Stimulated activated CD8-positive, alpha-beta memory T cell treated with anti-CD3 and anti-CD28 coated beads, Interleukin-12 subunit alpha, Interleukin-12 subunit beta, amount 100 ng/mL, for 24 hours (primary cell): ENCODE measurements around the gene SPNS1.
"Not testable (repeated sequence)": the region's sequence is repeated elsewhere in the genome, so short reads cannot be mapped to it uniquely, and the experiment has no call there.

Source experiments
- DNase-seq: peaks from one replicate; pipeline ENCODE4 v3.0.0-alpha.2; 2020; ENCODE audit errors: extremely low read depth

SPNS1 gene

DNA sequence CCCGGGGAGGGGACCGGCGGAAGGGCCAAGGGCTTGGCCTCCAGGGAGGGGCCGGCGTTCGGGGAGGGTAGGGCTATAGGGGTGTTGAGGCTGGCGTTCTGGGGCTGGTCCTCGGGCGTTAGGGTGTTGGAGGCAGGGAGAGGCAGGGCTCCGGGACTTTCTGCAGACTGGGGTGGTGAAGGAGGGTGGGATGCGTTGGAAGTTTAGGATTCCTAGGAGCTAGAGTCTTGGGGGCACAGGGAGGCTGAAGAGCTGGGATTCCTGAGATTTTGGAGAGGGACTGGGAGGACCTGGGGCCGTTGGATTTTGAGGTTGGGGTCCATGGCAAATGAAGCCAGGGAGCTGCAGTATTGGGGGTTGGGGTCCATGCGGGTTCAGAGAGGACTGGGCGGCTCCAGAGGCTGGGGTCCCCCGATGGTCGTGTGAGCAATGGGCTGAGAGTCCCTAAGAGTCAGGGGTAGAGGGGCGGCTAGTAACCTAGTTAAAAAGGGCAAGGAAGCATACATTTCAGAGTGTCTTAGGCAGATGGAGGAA lies 23.1 kb upstream of the SPNS1 start:
- no peak for DNase-seq

DNA sequence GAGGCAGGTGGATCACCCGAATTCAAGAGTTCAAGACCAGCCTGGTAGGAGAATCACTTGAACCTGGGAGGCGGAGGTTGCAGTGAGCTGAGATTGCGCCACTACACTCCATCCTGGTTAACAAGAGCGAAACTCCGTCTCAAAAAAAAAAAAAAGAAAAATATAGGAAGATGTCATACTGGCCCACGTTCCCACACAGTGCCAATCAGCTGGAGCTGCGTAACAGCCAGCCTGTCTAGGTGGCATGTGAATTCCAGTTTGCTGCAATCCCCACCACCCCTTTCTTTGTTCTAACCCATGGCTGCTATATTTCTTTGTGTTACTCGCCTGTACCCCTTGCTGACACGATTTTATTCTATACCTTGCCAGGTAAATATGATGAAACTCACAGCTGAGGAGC lies 16.4 kb upstream of the SPNS1 start:
- no peak for DNase-seq

DNA sequence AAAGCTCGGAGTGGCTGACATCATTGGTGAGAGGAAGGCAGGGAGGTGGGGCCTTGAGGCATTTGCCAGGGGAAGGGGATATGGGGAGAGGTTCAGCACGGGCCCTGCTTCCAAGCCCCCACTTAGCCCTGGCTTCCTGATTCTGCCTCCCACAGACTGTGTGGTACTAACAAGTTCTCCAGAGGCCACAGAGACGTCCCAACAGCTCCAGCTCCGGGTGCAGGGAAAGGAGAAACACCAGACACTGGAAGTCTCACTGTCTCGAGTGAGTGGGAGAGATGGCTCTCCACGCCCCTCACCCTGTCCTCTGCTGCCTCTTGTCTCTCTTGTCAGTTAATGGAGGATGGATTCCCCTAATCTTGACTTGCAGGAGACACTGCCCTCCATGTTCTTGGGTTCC lies 15.7 kb upstream of the SPNS1 start:
- no peak for DNase-seq

- DNase-seq, result no peak
Observed at GRCh38 chr16:28964072-28964471, 10.5 kb upstream of the SPNS1 start.

DNA sequence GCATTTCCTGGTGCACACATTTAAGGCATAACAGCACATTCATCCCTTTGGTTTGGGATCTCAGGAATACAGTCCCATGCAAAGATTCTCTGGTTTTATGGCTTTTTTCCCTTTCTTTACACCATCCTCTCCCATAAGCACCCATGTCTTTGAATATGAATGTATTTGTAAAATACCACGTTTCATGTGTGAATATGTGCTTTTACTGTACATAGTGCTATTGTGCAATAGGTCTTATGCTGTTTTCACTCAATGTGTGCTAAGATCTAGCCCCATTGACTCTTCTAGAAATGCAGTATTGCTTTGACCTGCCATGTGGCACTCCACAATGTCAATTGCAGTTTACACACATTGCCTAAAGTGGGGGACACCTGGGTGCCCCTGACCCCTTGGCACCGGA lies 10.1 kb upstream of the SPNS1 start:
- no peak for DNase-seq

- DNase-seq, result no peak
Observed at GRCh38 chr16:28967156-28967555, 7.4 kb upstream of the SPNS1 start.

DNA sequence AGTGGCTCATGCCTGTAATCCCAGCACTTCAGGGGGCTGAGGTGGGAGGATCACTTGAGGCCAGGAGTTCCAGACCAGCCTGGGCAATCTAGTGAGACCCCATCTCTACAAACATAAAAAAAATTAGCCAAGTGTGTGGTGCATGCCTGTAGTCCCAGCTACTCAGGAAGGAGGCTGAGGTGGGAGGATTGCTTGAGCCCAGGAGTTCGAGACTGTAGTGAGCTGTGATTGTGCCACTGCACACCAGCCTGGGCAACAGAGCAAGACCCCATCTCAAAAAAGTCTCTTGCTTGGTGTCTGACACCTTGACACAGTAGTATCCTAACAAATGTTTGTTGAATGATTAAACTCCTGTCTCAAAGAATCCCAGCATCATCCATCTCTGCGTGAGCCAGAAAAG lies 4.9 kb upstream of the SPNS1 start:
- not testable (repeated sequence) for DNase-seq

GRCh38 chr16:28974007-28974436 lies 556 bp upstream of the SPNS1 start:
- DNase-seq, result no peak

DNA sequence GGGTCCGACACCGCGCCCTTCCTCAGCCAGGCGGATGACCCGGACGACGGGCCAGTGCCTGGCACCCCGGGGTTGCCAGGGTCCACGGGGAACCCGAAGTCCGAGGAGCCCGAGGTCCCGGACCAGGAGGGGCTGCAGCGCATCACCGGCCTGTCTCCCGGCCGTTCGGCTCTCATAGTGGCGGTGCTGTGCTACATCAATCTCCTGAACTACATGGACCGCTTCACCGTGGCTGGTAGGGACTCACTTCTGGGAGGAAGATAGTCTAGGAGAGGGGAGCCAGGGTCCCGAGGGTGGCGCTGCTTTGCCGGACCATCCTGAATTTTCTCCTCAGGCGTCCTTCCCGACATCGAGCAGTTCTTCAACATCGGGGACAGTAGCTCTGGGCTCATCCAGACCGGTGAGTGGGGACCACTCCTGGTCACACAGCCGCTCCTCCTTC lies 601 bp downstream of the SPNS1 start:
- DNase-seq, result no peak

GRCh38 chr16:28977703-28978662 lies 3.4 kb downstream of the SPNS1 start:
- no peak for DNase-seq

DNA sequence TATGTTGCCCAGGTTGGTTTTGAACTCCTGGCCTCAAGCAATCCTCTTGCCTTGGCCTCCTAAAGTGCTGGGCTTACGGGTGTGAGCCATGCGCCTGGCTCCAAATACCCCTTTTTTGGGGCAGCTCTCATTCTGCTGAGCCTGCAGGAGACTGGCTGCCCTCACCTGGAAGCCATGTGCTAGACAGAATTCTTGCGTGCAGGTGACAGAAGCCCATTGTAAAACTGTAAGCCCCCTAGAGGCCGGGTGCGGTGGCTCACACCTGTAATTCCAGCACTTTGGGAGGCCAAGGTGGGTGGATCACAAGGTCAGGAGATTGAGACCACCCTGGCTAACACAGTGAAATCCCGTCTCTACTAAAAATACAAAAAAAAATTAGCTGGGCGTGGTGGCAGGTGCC lies 5.8 kb downstream of the SPNS1 start:
- DNase-seq, result not testable (repeated sequence)

- DNase-seq, result no peak
Observed at GRCh38 chr16:28980929-28981328, 6.4 kb downstream of the SPNS1 start.

- no peak for DNase-seq
Observed at GRCh38 chr16:28981517-28981916, 6.9 kb downstream of the SPNS1 start.

- no peak for DNase-seq
Observed at GRCh38 chr16:28982418-28982817, 7.8 kb downstream of the SPNS1 start.

GRCh38 chr16:28982949-28983348 lies 8.4 kb downstream of the SPNS1 start:
- no peak for DNase-seq

DNA sequence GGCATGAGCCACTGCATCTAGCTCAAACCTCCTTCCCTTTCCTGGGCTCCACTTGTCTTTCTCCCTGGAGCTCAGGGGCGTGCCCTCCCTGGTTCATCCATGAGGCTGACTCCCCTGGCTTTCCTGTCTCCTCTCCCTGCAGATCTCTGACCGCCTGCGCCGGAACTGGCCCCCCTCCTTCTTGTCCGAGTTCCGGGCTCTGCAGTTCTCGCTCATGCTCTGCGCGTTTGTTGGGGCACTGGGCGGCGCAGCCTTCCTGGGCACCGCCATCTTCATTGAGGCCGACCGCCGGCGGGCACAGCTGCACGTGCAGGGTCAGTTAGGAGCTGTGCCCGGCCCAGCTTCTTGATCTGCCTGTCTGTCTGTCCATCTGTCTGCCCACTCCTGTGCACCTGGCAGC lies 9.1 kb downstream of the SPNS1 start:
- no peak for DNase-seq

DNA sequence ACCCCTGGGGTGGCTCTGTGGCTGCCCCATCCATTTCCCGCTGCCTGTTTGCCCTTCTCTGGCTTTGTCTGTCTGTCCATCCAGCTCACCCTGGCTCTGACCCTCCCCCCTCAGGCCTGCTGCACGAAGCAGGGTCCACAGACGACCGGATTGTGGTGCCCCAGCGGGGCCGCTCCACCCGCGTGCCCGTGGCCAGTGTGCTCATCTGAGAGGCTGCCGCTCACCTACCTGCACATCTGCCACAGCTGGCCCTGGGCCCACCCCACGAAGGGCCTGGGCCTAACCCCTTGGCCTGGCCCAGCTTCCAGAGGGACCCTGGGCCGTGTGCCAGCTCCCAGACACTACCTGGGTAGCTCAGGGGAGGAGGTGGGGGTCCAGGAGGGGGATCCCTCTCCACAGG lies 9.5 kb downstream of the SPNS1 start:
- no peak for DNase-seq

DNA sequence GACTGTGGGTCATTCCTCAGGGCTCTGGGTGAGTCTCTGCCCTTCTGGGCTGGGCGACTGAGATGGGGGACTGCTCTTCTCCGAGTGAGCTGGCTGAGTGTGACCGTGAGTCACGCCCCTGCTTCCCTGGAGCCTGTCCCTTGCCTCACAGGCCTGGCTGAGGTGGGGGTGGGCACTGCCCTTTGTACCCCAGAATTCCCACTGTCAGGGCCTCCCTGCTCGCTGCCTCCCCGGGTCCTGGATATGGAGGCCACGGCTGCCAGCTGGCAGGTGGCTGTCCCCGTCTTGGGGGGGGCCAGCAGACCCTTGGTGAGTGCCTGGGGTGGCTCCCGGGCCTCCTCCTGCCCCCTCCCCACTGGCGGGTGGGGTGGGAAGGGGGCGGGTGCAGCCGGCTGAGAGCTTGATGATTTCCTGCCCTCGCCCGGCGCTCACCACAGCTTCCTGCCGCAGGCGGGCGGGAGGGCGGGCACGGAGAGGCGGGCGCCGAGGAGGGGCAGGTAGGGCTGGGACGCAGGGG lies 10.1 kb downstream of the SPNS1 start, which contains the start of gene LAT:
Gene LAT, plus strand, starts transcription at position 434 of the 517 bp plus-strand sequence. CDS start 366 bp downstream, outside the sequence.
- DNase-seq, result no peak

DNA sequence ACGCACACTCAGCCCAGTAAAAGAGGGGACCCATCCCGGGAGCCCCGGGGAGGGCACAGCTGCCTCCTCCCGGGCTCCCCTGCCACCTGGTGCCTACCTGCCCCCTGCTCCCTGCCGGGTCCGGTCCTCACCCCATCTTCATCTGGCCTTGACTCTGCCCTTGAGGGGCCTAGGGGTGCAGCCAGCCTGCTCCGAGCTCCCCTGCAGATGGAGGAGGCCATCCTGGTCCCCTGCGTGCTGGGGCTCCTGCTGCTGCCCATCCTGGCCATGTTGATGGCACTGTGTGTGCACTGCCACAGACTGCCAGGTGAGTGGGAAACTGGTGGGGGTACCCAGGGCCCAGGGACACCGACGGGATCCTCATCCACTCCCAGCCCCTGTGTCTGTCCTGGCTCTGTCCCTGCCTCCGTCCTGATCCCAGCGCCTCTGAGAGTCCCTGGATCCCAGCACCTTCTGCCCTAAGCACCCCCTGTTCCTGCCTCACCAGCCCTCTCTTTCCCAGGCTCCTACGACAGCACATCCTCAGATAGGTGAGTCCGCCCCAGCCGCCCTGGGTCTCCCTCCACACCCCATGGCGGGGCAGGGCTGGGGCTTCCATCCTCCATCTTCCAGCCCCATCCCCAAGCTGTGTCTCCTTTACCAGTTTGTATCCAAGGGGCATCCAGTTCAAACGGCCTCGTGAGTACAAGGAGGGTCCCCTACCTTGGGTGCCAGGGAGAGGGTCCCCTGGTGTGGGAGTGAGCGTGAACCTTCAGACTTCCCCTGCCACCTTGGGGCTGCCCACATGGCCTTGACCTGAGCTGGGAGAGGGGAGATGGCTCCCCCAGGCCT lies 10.8 kb downstream of the SPNS1 start:
- no peak for DNase-seq

- DNase-seq, result no peak
Observed at GRCh38 chr16:28986046-28986445, 11.5 kb downstream of the SPNS1 start.

GRCh38 chr16:28986492-28986891 lies 11.9 kb downstream of the SPNS1 start:
- no peak for DNase-seq
